ENCODE data around the gene SRI.

DNA sequence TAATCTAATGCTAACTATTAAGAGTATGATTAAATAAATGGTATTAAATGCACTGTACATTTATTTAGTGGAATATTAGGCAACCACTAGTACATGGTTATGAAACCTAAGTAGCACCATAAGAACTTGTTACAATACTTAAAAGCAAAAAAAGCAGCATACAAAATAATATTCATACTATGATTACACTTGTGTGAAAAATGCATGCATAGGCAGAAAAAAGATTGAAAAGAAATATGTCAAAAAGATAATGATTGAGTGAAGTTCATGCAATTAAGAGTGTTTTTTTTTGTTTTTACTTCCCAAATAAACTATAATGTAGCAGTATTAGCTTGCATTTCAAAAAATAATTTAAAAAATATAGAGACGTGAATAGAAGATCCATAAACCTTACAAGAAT is 20.0 kb upstream of the SRI start:
- TF ChIP-seq POLR2A (IDR thresholded peaks at IDR 0.05) = no peak
- TF ChIP-seq, protein P1, sequence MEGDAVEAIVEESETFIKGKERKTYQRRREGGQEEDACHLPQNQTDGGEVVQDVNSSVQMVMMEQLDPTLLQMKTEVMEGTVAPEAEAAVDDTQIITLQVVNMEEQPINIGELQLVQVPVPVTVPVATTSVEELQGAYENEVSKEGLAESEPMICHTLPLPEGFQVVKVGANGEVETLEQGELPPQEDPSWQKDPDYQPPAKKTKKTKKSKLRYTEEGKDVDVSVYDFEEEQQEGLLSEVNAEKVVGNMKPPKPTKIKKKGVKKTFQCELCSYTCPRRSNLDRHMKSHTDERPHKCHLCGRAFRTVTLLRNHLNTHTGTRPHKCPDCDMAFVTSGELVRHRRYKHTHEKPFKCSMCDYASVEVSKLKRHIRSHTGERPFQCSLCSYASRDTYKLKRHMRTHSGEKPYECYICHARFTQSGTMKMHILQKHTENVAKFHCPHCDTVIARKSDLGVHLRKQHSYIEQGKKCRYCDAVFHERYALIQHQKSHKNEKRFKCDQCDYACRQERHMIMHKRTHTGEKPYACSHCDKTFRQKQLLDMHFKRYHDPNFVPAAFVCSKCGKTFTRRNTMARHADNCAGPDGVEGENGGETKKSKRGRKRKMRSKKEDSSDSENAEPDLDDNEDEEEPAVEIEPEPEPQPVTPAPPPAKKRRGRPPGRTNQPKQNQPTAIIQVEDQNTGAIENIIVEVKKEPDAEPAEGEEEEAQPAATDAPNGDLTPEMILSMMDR (IDR thresholded peaks at IDR 0.05) = no peak

Data from esophagus squamous epithelium (tissue), 4 donors.